RWPE1 (cell line): ENCODE results near the gene DNAH11.
A peak's percentile ranks its signal among the peaks of the same experiment; 100 is the strongest.

Source experiments
- CTCF ChIA-PET: fragments of 350-600 bp; sonication (Branson Sonifier 250); formaldehyde crosslinking; extraction: SDS; loops from one replicate; lab custom pipeline; 2021; lab: Yijun Ruan, JAX
- POLR2A ChIA-PET: fragments of 400-600 bp; formaldehyde crosslinking; extraction: SDS; loops from one replicate; lab custom pipeline; 2020; ENCODE audit warnings: antibody characterized with exemption; ENCODE audit not compliant: low non-redundant PET; lab: Yijun Ruan, JAX
- DNase-seq: peaks from one replicate; pipeline ENCODE4 v3.0.0; 2012; ENCODE audit warnings: low spot score
- H3K27ac ChIP-seq: fragments of 450-650 bp; 2 replicates; pipeline ENCODE4 v1.5.1; 2017
- TF ChIP-seq, protein P1 (sequence below): fragments of 450-650 bp; conservative IDR thresholded peaks from 2 replicates; pipeline ENCODE4 v1.5.1; 2017; ENCODE audit warnings: low read depth, mild to moderate bottlenecking

Gene DNAH11

GRCh38 chr7:21912305-21912704 is 369.5 kb downstream of the DNAH11 start:
- DNase-seq = no peak
- TF ChIP-seq, protein P1, sequence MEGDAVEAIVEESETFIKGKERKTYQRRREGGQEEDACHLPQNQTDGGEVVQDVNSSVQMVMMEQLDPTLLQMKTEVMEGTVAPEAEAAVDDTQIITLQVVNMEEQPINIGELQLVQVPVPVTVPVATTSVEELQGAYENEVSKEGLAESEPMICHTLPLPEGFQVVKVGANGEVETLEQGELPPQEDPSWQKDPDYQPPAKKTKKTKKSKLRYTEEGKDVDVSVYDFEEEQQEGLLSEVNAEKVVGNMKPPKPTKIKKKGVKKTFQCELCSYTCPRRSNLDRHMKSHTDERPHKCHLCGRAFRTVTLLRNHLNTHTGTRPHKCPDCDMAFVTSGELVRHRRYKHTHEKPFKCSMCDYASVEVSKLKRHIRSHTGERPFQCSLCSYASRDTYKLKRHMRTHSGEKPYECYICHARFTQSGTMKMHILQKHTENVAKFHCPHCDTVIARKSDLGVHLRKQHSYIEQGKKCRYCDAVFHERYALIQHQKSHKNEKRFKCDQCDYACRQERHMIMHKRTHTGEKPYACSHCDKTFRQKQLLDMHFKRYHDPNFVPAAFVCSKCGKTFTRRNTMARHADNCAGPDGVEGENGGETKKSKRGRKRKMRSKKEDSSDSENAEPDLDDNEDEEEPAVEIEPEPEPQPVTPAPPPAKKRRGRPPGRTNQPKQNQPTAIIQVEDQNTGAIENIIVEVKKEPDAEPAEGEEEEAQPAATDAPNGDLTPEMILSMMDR = no peak
- H3K27ac ChIP-seq = no peak overlapping the region
- POLR2A ChIA-PET = no interaction called here
- CTCF ChIA-PET = no interaction called here

- TF ChIP-seq, protein P1 = no peak
- no peak overlapping the region for H3K27ac ChIP-seq
- CTCF ChIA-PET = interaction anchor here (0.8 kb wide), 1 partner anchor 77 kb away, joined by 3 read pairs; no protein-coding TSS in a partner anchor
- DNase-seq = no peak
- POLR2A ChIA-PET = interaction anchor here (0.5 to 0.6 kb wide), 2 partner anchors 32 to 33 kb away, joined by 3 read pairs; partner anchors contain the start of gene CDCA7L
Observed at GRCh38 chr7:21912931-21913780, 370.3 kb downstream of the DNAH11 start.

GRCh38 chr7:21914671-21915070 is 371.8 kb downstream of the DNAH11 start:
- ChIA-PET POLR2A (no interaction called here), CTCF (no interaction called here)
- no peak for DNase-seq
- peak overlapping the region; percentile 43 for H3K27ac ChIP-seq
- TF ChIP-seq, protein P1 = no peak

DNA sequence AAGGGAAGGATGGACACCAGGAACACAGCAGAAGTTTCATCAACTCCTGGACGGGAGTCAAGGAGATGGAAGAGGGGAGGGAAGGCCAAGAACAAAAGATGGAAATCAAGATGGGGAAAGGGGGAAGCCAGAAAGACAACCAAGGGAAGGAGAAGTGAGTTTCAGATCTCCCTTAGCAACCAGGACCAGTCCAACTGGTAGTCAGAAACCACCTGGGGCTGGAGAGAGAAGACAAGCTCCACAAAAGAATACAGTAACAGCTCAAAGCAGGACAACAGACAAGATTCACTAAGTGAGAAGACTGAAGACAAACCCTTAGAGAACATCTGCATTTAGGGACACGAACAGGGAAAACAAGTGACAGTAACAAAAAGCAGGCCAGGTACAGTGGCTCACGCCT is 372.3 kb downstream of the DNAH11 start:
- POLR2A ChIA-PET = no interaction called here
- peak overlapping the region; percentile 43 for H3K27ac ChIP-seq
- CTCF ChIA-PET = no interaction called here
- TF ChIP-seq, protein P1 = no peak
- no peak for DNase-seq

DNA sequence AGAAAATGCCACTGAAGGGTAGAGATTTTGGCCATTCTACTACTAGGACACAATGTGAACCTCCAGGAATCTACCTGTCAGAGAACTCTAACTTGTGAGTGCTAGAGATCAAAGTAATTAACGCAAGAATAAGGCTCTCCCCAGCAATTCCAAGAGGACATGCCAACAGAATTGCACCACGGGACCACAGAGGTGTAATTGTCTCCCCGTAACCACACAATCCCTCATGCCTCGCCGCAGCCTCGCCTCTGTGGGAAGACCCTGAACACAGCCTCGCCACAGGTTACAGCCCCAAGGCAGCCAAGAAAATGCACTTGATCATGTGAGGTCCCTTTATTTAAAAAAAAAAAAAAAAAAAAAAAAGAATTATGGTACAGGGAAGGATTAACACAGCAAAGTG is 373.3 kb downstream of the DNAH11 start:
- DNase-seq = no peak
- TF ChIP-seq, protein P1 = no peak
- H3K27ac ChIP-seq = no peak overlapping the region
- ChIA-PET POLR2A (no interaction called here), CTCF (no interaction called here)

DNA sequence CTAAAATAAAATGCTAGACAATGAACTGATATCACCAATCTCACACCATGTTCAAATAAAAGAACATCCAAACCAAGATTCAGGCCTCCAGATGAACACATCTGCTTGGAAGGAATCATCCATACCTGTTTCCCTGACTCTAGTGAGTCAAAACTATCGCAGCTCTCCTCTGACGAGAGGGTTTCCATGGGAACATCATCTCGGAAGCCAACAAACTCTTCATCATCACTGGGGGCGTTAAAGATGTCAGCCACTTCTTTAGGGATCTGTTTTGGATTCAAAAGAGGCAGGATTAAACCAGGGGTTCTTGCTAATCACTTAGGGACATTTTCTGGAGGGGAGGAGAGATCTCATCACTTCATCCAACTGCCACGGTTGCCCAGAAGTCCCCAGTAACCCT is 373.8 kb downstream of the DNAH11 start:
- ChIA-PET POLR2A (no interaction called here), CTCF (interaction anchor here (0.6 kb wide), 1 partner anchor 42 kb away, joined by 4 read pairs; no protein-coding TSS in a partner anchor)
- TF ChIP-seq, protein P1 = no peak
- no peak overlapping the region for H3K27ac ChIP-seq
- no peak for DNase-seq
